IPS-11a (cell line): ENCODE data around the gene UBE3B.

ENCODE experiments used
- H3K4me3 ChIP-seq: one replicate; pipeline ENCODE4 v1.5.1; 2013; ENCODE audit warnings: low read depth, low read length, control low read depth

Gene UBE3B

GRCh38 chr12:109549613-109550270 lies 72.3 kb downstream of the UBE3B start:
- H3K4me3 ChIP-seq, result no peak overlapping the region

DNA sequence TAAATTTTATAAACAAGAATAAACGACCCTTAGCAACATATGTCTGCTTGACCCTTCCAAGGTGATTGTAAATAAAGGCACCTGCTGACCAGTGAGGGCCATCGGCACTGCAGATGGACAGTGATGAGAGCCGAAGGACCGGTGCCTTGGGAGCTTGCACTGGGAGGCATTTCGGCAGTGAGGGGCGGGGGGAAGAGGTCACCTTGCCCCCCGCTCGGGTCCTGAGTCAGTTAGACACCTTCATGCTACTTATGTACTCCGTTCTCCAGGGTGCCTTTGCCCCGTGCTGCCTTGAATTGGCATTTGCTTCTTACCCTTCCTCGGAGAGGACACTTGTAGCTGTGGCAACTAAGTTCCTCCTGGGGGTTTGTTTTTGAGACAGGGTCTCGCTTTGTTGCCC lies 72.8 kb downstream of the UBE3B start:
- no peak overlapping the region for H3K4me3 ChIP-seq

DNA sequence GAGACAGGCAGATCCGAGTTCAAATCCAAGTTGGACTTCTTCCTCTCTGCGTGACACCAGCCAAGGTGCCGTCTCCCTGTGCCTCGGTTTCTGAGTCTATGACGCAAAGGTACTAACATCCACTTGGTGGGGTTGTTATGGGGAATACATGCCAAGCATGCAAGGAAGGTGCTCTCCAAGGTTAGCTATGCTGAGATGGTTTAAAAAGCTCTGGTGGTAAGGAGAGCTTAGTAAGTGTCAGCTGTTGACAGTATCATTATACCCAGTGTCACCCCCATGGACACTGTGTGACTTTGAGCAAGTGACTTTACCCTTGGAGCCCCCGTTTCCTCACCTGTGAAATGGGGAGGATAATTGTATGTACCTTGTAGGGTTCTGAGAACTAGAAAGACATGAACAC lies 73.7 kb downstream of the UBE3B start:
- no peak overlapping the region for H3K4me3 ChIP-seq

- H3K4me3 ChIP-seq, result no peak overlapping the region
Measured at GRCh38 chr12:109552971-109553370, 75.5 kb downstream of the UBE3B start.

DNA sequence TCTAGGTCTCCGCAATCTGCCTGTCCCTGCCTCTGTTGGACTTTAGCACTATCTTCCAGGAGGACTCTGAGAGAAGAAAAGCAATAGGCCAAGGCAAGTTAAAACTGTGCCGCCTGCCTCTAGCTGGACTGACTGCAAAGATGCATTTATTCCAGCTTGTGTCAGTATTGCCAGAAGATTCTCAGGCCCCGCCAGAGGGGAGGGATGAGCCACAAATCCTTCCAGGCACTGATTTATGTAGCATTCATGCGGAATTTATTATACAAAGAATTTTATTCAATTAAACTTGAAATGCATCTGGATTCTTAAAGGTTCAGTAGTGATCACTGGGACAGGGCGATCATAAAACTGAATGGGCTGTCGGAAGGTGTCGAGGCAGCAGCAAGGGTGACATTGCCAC lies 76.0 kb downstream of the UBE3B start:
- no peak overlapping the region for H3K4me3 ChIP-seq

- H3K4me3 ChIP-seq, result no peak overlapping the region
Measured at GRCh38 chr12:109553906-109554500, 76.6 kb downstream of the UBE3B start.

- H3K4me3 ChIP-seq, result no peak overlapping the region
Measured at GRCh38 chr12:109554761-109555160, 77.3 kb downstream of the UBE3B start.

GRCh38 chr12:109555431-109556315 lies 78.2 kb downstream of the UBE3B start:
- no peak overlapping the region for H3K4me3 ChIP-seq

- H3K4me3 ChIP-seq, result no peak overlapping the region
Measured at GRCh38 chr12:109557200-109557599, 79.8 kb downstream of the UBE3B start.

- no peak overlapping the region for H3K4me3 ChIP-seq
Measured at GRCh38 chr12:109557805-109558204, 80.4 kb downstream of the UBE3B start.

DNA sequence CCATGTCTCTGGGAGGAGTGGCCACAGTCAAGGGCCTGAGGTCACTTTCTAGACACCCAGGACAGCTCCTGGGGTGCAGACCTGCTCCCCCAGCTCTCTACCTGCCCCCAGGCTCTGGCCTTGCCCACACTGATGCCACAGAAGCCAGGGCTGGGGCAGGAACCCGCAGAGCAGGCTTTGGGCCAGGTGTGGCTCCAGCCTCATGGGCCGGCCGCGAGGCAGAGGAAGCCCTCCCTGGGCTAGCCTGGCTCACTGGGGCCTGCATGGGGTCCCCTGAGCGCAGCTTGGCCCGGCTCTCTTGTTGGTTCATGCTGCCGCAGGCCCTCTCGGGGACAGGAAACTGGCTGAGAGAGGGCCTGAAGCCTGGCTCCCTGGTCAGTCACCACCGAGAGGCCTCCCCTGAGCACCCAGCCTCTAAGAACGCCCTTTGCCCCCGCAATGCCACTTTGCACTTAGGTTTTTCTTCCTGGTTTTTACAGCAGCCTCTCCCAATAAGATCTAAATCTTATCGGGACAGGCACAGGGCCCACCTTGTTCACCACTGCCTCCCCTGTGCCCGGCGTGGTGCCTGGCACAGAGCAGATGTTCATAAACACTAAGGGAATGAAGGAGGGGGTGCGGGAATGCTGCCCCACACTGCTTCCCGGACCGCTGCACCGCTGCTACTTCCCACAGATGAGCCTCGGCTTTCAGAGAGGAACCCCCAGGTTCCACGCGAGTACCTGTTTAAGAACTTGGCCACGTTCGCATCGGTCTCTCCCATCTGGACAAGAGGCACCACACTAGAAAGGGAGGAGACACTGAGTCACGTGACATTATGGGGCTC lies 81.2 kb downstream of the UBE3B start:
- no peak overlapping the region for H3K4me3 ChIP-seq

GRCh38 chr12:109559200-109559505 lies 81.7 kb downstream of the UBE3B start:
- H3K4me3 ChIP-seq, result no peak overlapping the region

DNA sequence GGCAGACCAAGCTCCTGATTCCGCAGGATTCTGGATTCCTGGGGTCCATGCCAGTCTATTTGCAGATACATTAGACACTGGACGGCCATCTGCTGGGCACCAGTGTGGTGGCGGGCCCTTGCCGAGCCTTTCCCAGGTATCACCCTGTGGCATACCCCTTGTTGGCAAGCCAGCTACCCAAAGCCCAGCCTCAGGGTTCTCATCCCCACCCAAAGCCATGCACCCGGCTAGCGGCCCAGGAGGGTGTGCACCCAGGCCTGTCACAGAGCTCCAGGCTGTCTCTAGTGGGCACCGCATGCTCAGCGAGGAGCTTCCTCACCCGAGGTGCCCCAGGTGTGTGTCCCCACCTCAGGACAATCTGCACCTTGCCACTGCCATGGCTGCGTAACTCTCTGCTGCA lies 82.2 kb downstream of the UBE3B start:
- H3K4me3 ChIP-seq, result no peak overlapping the region

DNA sequence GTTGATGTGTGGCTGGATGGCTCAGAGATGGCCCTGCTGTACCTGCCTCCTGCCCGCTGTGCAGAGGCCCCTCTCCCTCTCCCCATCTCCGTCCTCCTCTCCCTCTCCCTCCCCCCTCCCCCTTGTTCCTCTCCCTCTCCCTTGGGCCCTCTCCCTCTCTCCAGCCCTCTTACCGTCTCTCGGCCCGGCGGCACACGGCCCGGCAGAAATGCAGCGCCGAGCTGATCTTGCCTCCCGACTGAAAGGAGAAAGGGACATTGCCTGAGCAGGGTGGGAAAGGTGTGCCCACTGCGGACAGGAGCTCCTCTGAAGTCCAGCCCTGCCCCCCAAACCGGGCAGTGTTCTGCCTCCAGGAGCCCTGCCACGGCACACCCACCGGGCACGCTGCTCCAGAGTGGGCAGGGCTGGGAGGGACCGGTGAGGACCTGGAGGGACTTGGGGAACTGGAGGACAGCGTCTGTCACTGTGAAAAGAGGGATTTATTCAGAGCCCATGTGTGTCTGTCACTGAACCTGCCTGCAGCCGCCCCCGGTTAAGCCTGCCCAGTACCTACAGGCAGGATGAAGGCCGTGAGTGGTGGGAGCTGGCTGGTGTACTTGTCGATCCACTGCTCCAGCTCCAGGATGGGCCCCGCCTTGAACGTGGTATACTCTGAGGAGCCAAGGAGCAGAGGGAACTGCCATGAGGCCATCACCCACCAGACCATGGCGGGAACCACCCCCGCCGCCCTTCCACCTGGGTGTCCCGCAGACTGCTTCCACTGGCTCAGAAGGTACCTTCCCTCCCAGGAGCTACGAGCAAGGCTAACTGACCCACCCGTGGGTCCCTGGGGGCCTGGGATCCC lies 83.7 kb downstream of the UBE3B start:
- no peak overlapping the region for H3K4me3 ChIP-seq

GRCh38 chr12:109561711-109562030 lies 84.2 kb downstream of the UBE3B start:
- H3K4me3 ChIP-seq, result no peak overlapping the region

DNA sequence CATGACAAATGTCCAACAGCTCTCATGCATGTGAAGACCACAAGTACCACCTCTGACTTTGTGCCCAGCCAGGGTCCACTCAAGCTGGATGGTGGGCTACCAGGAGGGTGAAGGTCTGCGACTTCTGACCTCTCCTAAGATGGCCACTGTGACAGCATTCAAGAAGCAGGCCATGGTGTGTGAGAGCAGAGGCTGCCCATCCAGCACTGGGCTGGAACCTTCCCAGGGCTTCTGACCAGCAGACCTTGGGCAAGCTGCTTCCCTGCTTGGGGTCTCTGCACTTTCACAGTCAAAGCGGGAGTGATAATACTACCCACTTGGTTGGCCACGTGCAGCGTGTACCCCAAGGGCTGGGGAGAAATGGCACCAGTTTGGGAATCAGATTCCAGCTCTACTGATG lies 85.4 kb downstream of the UBE3B start:
- no peak overlapping the region for H3K4me3 ChIP-seq

DNA sequence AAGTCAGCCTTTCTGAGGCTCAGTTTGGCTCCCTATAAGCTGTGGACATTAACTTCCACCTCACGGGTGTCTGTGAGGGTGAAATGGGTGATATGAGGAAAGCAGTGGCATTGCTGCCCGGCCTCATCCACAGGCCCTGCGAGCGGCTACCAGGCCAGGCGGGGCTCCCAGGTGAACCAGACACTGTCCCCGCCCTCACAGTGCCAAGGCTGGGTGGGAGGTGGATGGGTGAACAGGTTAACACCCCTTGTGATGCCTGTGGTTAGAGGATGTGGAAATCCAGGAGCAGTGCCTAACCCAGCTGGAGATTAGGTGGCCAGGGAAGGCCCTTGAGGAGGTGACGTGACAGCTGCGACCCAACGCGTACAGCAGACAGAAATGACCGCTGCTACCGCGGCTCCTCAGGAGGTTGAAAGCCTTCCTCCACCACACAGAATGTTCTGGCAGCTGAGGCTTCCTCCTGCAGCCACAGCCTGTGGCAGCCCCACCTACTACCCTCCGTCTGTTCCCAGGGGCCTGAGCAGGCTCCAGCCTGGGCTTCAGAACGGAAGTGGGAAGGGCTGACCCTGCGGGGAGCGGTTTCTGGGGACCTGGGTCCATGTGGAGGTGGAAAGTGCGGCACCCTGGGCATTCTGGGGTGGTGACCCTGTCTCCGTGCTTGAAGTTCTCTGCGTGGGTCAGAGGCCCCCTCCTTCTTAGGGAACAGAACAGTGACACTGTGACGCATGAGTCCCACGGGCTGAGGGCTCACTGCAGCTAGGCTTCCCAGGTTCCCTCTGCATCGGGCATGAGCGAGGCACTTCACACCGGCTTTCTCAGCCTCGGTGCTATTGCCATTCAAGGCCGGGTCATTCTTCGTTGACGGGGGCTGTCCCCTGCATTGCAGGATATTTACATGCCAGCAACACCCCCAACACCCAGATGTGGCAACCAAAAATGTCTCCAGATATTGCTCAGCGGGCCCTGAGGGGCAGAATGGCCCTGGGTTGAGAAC lies 86.2 kb downstream of the UBE3B start:
- H3K4me3 ChIP-seq, result no peak overlapping the region

DNA sequence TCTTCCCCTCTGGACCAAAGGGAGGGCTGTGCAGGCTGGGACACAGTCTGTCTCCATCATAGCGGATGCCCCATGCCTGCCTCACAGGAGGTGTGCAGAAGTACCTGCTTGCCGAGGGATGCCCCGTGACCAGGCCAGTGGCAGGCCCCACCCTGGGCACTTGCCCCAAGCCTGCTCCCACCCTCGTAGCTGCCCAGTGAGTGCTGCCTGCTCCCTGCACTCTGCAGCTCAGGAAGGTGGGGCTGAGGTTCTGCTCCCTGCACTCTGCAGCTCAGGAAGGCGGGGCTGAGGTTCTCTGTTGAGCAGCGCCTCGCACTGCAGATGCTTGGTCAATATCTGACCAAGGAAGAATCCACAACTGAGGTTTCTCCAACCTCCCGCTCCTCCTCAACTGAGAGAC lies 89.0 kb downstream of the UBE3B start:
- H3K4me3 ChIP-seq, result no peak overlapping the region

DNA sequence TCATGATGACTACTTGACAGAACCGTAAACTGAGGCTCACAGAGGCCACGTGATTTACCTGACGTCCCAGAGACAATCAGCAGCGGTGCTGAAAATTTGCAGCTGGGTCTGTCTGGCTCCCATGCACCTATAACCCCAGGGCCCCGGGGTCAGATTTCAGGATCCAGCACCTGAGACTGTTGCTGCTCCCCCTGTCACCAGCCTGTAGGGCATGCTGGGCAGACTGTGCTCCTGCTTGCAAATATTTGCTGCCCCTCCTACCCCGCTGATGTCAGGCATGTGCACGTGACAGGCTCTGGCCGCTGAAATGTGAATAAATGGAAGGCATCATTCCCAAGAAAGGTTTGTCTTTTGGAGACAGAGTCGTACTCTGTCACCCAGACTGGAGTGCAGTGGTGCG lies 89.9 kb downstream of the UBE3B start:
- H3K4me3 ChIP-seq, result no peak overlapping the region
